H9 (cell line): ENCODE data around the gene TMTC1. TPM values are rescaled to one million over a fixed set of nuclear protein-coding genes. Genes with fewer than 3 reads are reported as not detected.

ENCODE experiments used
- DNase-seq: peaks from one replicate; pipeline ENCODE4 v3.0.0-alpha.2; 2017
- H2AFZ ChIP-seq: one replicate; pipeline ENCODE4 v1.6.1; 2013; ENCODE audit warnings: mild to moderate bottlenecking, low read length, control low read depth, moderate library complexity
- H2AK5ac ChIP-seq: 2 replicates; pipeline ENCODE4 v1.6.1; 2013; ENCODE audit warnings: low read length, control low read depth, mixed read lengths; ENCODE audit not compliant: insufficient read length
- H2BK120ac ChIP-seq: one replicate; pipeline ENCODE4 v1.6.1; 2013; ENCODE audit warnings: low read depth, mild to moderate bottlenecking, low read length, control low read depth, inconsistent platforms; ENCODE audit not compliant: poor library complexity, severe bottlenecking
- H2BK12ac ChIP-seq: 2 replicates; pipeline ENCODE4 v1.6.1; 2013; ENCODE audit warnings: low read length, control low read depth, mixed read lengths, low read depth; ENCODE audit not compliant: insufficient read length
- H2BK15ac ChIP-seq: 2 replicates; pipeline ENCODE4 v1.6.1; 2013; ENCODE audit warnings: low read depth, low read length, control low read depth
- H2BK20ac ChIP-seq: one replicate; pipeline ENCODE4 v1.6.1; 2013; ENCODE audit warnings: low read depth, mild to moderate bottlenecking, low read length, control low read depth, inconsistent platforms; ENCODE audit not compliant: poor library complexity, severe bottlenecking
- H2BK5ac ChIP-seq: 2 replicates; pipeline ENCODE4 v1.6.1; 2013; ENCODE audit warnings: low read length, control low read depth, mixed read lengths; ENCODE audit not compliant: insufficient read length
- H3K14ac ChIP-seq: 2 replicates; pipeline ENCODE4 v1.6.1; 2013; ENCODE audit warnings: low read length, control low read depth; ENCODE audit not compliant: insufficient read depth
- H3K18ac ChIP-seq: 2 replicates; pipeline ENCODE4 v1.6.1; 2013; ENCODE audit warnings: low read depth, mild to moderate bottlenecking, mixed read lengths, low read length, control low read depth; ENCODE audit not compliant: insufficient read length
- H3K23ac ChIP-seq: 2 replicates; pipeline ENCODE4 v1.6.1; 2013; ENCODE audit warnings: low read length, control low read depth, mixed read lengths, low read depth; ENCODE audit not compliant: insufficient read length
- H3K23me2 ChIP-seq: 2 replicates; pipeline ENCODE4 v1.6.1; 2013; ENCODE audit warnings: low read depth, mild to moderate bottlenecking, mixed read lengths, low read length, control low read depth; ENCODE audit not compliant: insufficient read length, poor library complexity, severe bottlenecking
- H3K27ac ChIP-seq: 2 replicates; pipeline ENCODE4 v1.5.1; 2013; ENCODE audit warnings: low read length, control low read depth, mixed read lengths, low read depth; ENCODE audit not compliant: insufficient read length
- H3K27me3 ChIP-seq: 2 replicates; pipeline ENCODE4 v1.6.1; 2013; ENCODE audit warnings: low read length, control low read depth, inconsistent platforms; ENCODE audit not compliant: insufficient read depth
- H3K4ac ChIP-seq: 2 replicates; pipeline ENCODE4 v1.6.1; 2013; ENCODE audit warnings: low read depth, mild to moderate bottlenecking, control low read depth, inconsistent platforms, low read length, moderate library complexity
- H3K4me1 ChIP-seq: 2 replicates; pipeline ENCODE4 v1.6.1; 2013; ENCODE audit warnings: low read length, control low read depth, inconsistent platforms; ENCODE audit not compliant: insufficient read depth
- H3K4me2 ChIP-seq: 2 replicates; pipeline ENCODE4 v1.6.1; 2013; ENCODE audit warnings: low read length, control low read depth, mixed read lengths; ENCODE audit not compliant: insufficient read length, insufficient read depth
- H3K56ac ChIP-seq: 2 replicates; pipeline ENCODE4 v1.6.1; 2013; ENCODE audit warnings: low read depth, mild to moderate bottlenecking, mixed read lengths, low read length, control low read depth; ENCODE audit not compliant: insufficient read length
- H3K79me1 ChIP-seq: 2 replicates; pipeline ENCODE4 v1.6.1; 2013; ENCODE audit warnings: low read depth, mild to moderate bottlenecking, moderate library complexity, low read length, control low read depth, inconsistent platforms; ENCODE audit not compliant: insufficient read depth, poor library complexity, severe bottlenecking
- H3K79me2 ChIP-seq: 2 replicates; pipeline ENCODE4 v1.6.1; 2013; ENCODE audit warnings: low read length, control low read depth, inconsistent platforms; ENCODE audit not compliant: insufficient read depth
- H3K9ac ChIP-seq: 2 replicates; pipeline ENCODE4 v1.6.1; 2013; ENCODE audit warnings: low read length, control low read depth, mixed read lengths; ENCODE audit not compliant: insufficient read length; ENCODE audit errors: extremely low read depth
- H3K9me3 ChIP-seq: one replicate; pipeline ENCODE4 v1.6.1; 2013; ENCODE audit warnings: low read depth, low read length, inconsistent platforms; ENCODE audit not compliant: control insufficient read depth
- H3T11ph ChIP-seq: one replicate; pipeline ENCODE4 v1.6.1; 2013; ENCODE audit warnings: mild to moderate bottlenecking, low read length, control low read depth, inconsistent platforms
- H4K20me1 ChIP-seq: one replicate; pipeline ENCODE4 v1.6.1; 2013; ENCODE audit not compliant: control insufficient read depth, insufficient read length, insufficient read depth
- H4K5ac ChIP-seq: 2 replicates; pipeline ENCODE4 v1.6.1; 2013; ENCODE audit warnings: low read depth, mild to moderate bottlenecking, mixed read lengths, low read length, control low read depth; ENCODE audit not compliant: insufficient read length
- H4K8ac ChIP-seq: replicated peaks from 2 replicates; pipeline ENCODE4 v1.6.1; 2013; ENCODE audit warnings: low read length, control low read depth, mixed read lengths, low read depth; ENCODE audit not compliant: insufficient read length
- H4K91ac ChIP-seq: 2 replicates; pipeline ENCODE4 v1.6.1; 2013; ENCODE audit warnings: low read depth, mild to moderate bottlenecking, moderate library complexity, mixed read lengths, low read length, control low read depth; ENCODE audit not compliant: insufficient read length
- H3K27ac Mint-ChIP-seq, 3 experiments: 2 replicates in 2 of 3; 3 replicates in 1 of 3; pipeline ENCODE4 v1.8.0; 2020 to 2021; ENCODE audit warnings: mixed read lengths in 3 of 3, mild to moderate bottlenecking in 1 of 3, moderate library complexity in 1 of 3
- H3K27me3 Mint-ChIP-seq: 2 replicates; pipeline ENCODE4 v1.8.0; 2021; ENCODE audit warnings: low read depth, mild to moderate bottlenecking, moderate library complexity, mixed read lengths
- H3K36me3 Mint-ChIP-seq, 3 experiments: 2 replicates in 2 of 3; 3 replicates in 1 of 3; pipeline ENCODE4 v1.8.0; 2020 to 2021; ENCODE audit warnings: low read depth in 3 of 3, mixed read lengths in 3 of 3; ENCODE audit not compliant: insufficient read depth in 1 of 3
- H3K4me1 Mint-ChIP-seq, 2 experiments: 2 replicates each; pipeline ENCODE4 v1.8.0; 2020; ENCODE audit warnings: mixed read lengths in 2 of 2
- H3K4me3 Mint-ChIP-seq, 2 experiments: 2 replicates in 1 of 2; 3 replicates in 1 of 2; pipeline ENCODE4 v1.8.0; 2020 to 2021; ENCODE audit warnings: mild to moderate bottlenecking in 2 of 2, mixed read lengths in 2 of 2, moderate library complexity in 1 of 2
- H3K9me3 Mint-ChIP-seq, 2 experiments: 2 replicates in 1 of 2; 3 replicates in 1 of 2; pipeline ENCODE4 v1.8.0; 2020; ENCODE audit warnings: mild to moderate bottlenecking in 2 of 2, mixed read lengths in 2 of 2, moderate library complexity in 1 of 2
- WGBS: extraction: QIAGEN DNeasy Blood & Tissue Kit; methylation state at CpG from one replicate; pipeline ENCODE4 v1.1.7; 2013; ENCODE audit warnings: missing lambda C conversion rate, low lambda C conversion rate, mixed read lengths; ENCODE audit not compliant: insufficient read length; ENCODE audit errors: extremely low coverage; 5-methylcytosine and 5-hydroxymethylcytosine counted together
- total RNA-seq: library from RNA; stranded (reverse); gene quantifications from 2 replicates; pipeline ENCODE4 v1.2.1, GENCODE V29; 2021
- TF ChIP-seq, protein P1 (sequence below): fragments of 200-600 bp; sonication (generic); conservative IDR thresholded peaks from 3 replicates; pipeline ENCODE4 v1.8.0; 2021; ENCODE audit warnings: antibody characterized with exemption, mild to moderate bottlenecking

Gene TMTC1
- total RNA-seq, 1 experiment from 2014 or later, result 16.1 TPM

DNA sequence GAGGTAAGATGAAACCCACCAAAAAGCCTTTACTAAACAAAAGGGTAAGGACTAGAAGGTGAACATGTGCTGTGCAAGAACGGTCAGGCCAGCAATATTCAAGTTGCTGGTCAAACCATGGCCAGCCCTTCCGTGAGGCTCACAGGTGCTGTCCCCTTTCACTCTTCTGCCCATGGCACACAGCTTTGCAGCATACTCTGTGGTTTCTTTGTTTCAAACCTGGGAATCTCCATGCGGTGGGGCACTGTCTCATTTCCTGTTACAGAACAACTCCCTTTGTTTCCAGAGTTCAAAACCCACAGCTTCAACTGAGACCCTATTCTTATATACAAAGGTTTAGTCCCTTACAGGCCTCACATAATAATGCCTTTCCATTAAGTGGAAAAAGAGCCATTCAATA is 284.5 kb downstream of the TMTC1 start:
- Histone ChIP-seq H4K5ac (no peak overlapping the region), H3K23me2 (no peaks in the 10 kb centered on the region), H3K4ac (no peak overlapping the region), H4K8ac (no peak overlapping the region), H3K79me2 (no peaks in the 10 kb centered on the region), H2BK15ac (no peak overlapping the region), H3K14ac (no peak overlapping the region), H3K9me3 (no peaks in the 10 kb centered on the region), H2BK20ac (no peak overlapping the region), H3K79me1 (no peaks in the 10 kb centered on the region), H2BK120ac (no peak overlapping the region), H3T11ph (no peak overlapping the region), H3K27ac (no peak overlapping the region), H3K9ac (no peak overlapping the region), H3K23ac (no peak overlapping the region), H4K20me1 (no peaks in the 10 kb centered on the region), H4K91ac (no peak overlapping the region), H3K4me1 (no peaks in the 10 kb centered on the region), H3K18ac (no peak overlapping the region), H2AFZ (no peak overlapping the region), H3K4me2 (no peak overlapping the region), H2BK12ac (no peak overlapping the region), H3K27me3 (no peaks in the 10 kb centered on the region), H2AK5ac (no peak overlapping the region), H2BK5ac (no peak overlapping the region), H3K56ac (no peak overlapping the region)
- H3K27ac Mint-ChIP-seq, result peak overlapping the region in 1 of 3 experiments; percentile 82; a peak in 1 of 7 replicates
- no peaks in the 10 kb centered on the region for H3K27me3 Mint-ChIP-seq
- DNase-seq, result no peak
- no peaks in the 10 kb centered on the region for H3K9me3 Mint-ChIP-seq
- H3K4me3 Mint-ChIP-seq, result no peak overlapping the region
- no peaks in the 10 kb centered on the region; a peak in 1 of 7 replicates for H3K36me3 Mint-ChIP-seq
- H3K4me1 Mint-ChIP-seq, result no peaks in the 10 kb centered on the region
- WGBS, result no CpG with 5 or more reads among the region's 3 CpGs
- TF ChIP-seq, protein P1, sequence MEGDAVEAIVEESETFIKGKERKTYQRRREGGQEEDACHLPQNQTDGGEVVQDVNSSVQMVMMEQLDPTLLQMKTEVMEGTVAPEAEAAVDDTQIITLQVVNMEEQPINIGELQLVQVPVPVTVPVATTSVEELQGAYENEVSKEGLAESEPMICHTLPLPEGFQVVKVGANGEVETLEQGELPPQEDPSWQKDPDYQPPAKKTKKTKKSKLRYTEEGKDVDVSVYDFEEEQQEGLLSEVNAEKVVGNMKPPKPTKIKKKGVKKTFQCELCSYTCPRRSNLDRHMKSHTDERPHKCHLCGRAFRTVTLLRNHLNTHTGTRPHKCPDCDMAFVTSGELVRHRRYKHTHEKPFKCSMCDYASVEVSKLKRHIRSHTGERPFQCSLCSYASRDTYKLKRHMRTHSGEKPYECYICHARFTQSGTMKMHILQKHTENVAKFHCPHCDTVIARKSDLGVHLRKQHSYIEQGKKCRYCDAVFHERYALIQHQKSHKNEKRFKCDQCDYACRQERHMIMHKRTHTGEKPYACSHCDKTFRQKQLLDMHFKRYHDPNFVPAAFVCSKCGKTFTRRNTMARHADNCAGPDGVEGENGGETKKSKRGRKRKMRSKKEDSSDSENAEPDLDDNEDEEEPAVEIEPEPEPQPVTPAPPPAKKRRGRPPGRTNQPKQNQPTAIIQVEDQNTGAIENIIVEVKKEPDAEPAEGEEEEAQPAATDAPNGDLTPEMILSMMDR, result no peak
